ENCODE results near the gene COPRS.

The COPRS gene

GRCh38 chr17:31858642-31859486 lies at the start of gene COPRS:
TSS of gene COPRS (minus strand) at chr17:31859244. CDS start at chr17:31859199, 45 bp downstream.
- DNase-seq: peak; percentile 82

- no peak for DNase-seq
These were observed 49.3 kb upstream of the COPRS start for GRCh38 chr17:31908386-31908785.

GRCh38 chr17:31907342-31907962 lies 48.4 kb upstream of the COPRS start:
- DNase-seq: no peak

GRCh38 chr17:31903401-31903800 lies 44.4 kb upstream of the COPRS start:
- DNase-seq: no peak

GRCh38 chr17:31902693-31903092 lies 43.6 kb upstream of the COPRS start:
- no peak for DNase-seq

- no peak for DNase-seq
These were observed 41.8 kb upstream of the COPRS start for GRCh38 chr17:31900877-31901276.

- DNase-seq: no peak
These were observed 29.1 kb upstream of the COPRS start for GRCh38 chr17:31888124-31888523.

GRCh38 chr17:31882571-31882970 lies 23.5 kb upstream of the COPRS start:
- no peak for DNase-seq

GRCh38 chr17:31880311-31880710 lies 21.3 kb upstream of the COPRS start:
- DNase-seq: no peak

- no peak for DNase-seq
These were observed 19.6 kb upstream of the COPRS start for GRCh38 chr17:31878703-31879073.

GRCh38 chr17:31877911-31878702 lies 19.1 kb upstream of the COPRS start:
- DNase-seq: no peak

GRCh38 chr17:31877341-31877740 lies 18.3 kb upstream of the COPRS start:
- no peak for DNase-seq

GRCh38 chr17:31875081-31875480 lies 16.0 kb upstream of the COPRS start:
- DNase-seq: no peak

- DNase-seq: no peak
These were observed 10.9 kb upstream of the COPRS start for GRCh38 chr17:31869797-31870568.

GRCh38 chr17:31869031-31869430 lies 10.0 kb upstream of the COPRS start:
- no peak for DNase-seq

- DNase-seq: no peak
These were observed 504 bp upstream of the COPRS start for GRCh38 chr17:31859487-31860008.

- no peak for DNase-seq
These were observed 963 bp downstream of the COPRS start for GRCh38 chr17:31857920-31858641.

GRCh38 chr17:31856750-31857149 lies 2.3 kb downstream of the COPRS start:
- no peak for DNase-seq

- no peak for DNase-seq
These were observed 4.4 kb downstream of the COPRS start for GRCh38 chr17:31854672-31855071.

- no peak for DNase-seq
These were observed 5.1 kb downstream of the COPRS start for GRCh38 chr17:31853911-31854470.

GRCh38 chr17:31845291-31845690 lies 13.8 kb downstream of the COPRS start:
- no peak for DNase-seq

All from NCI-H510A (cell line).